HG02840 (cell line): ENCODE measurements around the gene ADRA2A.

Source experiments
- ATAC-seq: cut with Tn5 transposase; IDR thresholded peaks from one replicate; pipeline ENCODE4 v1.9.1; 2021; ENCODE audit warnings: mild to moderate bottlenecking, moderate library complexity, moderate number of reproducible peaks; ENCODE audit not compliant: unreplicated experiment, low FRiP score

The ADRA2A gene

DNA sequence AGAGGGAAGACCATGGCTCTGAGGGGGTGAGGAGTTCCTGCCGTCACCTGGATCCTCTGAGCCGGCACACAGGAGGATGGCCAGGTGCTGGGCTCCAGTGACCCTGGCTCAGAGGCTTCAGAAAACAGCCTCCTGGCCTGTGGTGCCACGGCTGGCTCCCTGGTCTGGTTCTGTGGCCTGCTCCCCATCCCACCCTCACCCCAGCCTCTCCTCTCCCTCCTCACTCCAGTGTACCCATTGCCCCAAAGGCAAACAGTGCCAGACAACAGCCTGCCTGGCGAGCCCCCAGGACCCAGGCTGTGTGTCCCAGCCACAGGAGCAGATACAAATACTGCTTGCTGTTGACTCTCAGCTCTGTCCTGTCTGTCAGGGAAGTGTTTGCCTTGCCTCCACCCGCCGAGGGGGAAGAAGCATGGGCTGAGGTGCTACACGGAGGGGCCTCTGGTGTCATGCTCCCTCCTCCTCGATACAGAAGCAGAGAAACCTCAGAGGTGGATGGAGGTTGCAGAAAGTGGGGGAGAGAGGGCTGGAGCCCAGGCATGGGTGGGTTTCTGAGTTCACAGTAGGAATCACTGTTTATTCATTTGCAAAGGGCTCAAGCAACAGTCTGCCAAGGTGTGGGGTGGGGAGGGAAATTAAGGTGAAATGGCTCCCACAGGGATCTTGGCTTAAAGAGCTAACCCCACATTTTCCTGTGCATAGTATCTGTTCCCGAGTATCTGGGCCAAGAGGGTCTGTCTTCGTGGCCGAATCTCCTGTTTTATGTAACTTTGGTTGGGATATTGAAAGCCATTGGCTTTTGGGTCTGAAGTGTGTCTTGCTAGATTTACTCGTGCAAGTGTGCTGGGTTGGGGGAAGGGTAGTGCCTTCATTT lies 5.5 kb downstream of the ADRA2A start:
- no peak for ATAC-seq

GRCh38 chr10:111083222-111084095 lies 6.6 kb downstream of the ADRA2A start:
- no peak for ATAC-seq

DNA sequence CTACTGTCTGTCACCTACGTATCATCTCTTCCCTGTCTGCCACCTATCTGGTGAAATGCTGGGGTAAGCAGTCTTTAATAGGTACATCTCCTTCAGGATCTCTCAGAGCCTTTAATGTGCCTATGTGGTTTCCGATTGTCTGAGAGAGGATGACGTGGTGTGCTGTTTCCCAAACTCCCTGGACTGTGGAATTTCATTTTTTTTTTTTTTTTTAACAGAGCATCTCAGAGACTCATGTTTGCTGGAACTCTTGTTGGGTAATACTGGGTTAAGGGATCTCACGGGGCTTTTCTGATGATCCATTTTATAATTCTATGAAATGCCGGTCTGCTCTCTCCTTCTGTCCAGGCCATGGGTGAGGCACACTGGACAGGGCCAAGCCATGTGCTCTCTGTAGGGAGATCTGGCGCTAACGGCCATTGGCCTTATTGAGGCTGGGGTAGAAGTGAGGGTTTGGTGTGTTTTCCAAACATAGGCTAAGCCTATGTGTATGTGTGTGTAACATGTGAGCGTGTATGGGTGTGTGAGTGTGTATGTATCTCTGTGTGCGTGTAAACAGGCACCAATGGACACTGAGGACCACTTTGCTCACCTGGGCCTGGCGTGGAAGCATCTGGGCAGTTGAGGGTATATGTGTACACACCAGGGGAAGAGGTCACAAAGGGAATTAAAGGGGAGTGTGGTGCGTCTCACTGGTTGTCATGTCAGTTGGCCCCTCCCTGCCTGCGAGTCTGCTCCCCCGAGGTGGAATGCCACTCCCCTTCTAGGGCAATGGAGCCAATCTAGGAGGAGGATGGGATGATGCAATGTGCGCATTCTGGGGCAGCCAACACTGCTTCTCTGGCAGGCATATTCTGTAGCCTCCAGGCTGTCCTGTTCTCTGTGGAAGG lies 7.8 kb downstream of the ADRA2A start:
- no peak for ATAC-seq

DNA sequence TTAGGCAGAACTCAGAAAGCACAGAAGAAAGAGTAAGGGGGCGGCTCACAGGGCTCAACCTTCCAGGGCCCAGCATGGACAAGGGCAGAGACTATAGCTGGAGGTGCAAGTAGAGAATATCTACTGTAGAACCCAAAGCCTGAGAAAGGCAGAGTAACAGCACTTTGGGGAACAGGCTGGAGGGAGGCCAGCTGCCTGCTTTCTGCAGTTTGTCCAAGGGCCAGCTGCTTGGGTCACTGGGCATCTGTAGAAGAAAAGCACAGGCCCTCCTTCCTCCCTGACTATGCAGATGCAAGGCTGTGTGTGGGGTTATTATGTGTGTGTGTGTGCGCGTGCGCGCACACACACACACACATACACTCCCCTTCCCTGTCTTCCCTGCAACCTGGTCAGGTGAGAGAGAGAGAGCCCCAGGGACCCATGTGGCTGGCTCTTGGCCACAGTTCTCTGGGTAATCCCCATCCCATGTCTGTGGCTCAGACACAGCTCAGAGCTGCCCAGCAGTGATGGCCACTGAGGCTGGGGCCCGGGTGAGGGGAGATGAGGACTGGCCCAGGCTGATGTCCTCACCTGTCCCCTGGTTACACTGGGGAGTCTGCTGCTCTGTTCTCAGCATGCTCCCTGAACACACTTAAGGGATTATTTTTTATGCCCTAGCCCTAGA lies 9.0 kb downstream of the ADRA2A start:
- no peak for ATAC-seq

- ATAC-seq = no peak
Observed at GRCh38 chr10:111086574-111086973, 9.7 kb downstream of the ADRA2A start.

GRCh38 chr10:111087331-111087756 lies 10.5 kb downstream of the ADRA2A start:
- ATAC-seq = no peak

DNA sequence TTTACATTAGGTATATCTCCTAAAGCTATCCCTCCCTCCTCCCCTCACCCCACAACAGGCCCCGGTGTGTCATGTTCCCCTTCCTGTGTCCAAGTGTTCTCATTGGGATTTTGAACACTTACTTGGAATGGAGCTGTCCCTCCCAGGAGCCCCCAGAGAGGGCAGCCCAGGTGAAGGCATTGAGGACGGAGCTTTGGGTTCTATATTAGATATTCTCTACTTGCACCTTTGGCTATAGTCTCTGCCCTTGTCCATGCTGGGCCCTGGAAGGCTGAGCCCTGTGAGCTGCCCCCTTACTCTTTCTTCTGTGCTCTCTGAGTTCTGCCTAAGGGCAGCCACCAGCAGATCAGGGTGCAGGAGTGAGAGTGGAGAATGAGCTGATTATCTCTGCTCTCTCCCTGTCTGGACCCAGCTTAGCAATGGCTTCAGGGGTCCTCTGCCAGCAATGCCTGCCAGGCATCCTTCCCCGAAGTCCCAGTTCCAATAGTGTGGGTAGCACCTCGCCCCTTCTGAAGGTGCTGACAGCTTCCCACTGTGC lies 11.2 kb downstream of the ADRA2A start:
- no peak for ATAC-seq

DNA sequence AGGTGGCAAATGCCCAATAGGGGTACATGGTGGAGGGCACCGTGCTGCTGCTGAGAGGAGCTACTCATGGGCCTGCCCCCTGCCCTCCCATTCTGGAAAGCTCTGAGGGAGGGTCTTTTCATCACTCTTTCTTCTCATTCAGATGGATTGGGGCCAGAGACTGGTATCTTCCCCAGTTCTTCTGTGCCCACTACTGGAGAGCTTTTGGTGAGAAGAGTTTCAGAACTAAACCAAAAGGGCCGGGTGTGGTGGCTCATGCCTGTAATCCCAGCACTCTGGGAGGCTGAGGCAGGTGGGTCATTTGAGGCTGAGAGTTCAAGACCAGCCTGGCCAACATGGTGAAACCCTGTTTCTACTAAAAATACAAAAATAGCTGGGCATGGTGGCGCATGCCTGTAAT lies 12.5 kb downstream of the ADRA2A start:
- ATAC-seq = no peak

GRCh38 chr10:111091833-111092232 lies 15.0 kb downstream of the ADRA2A start:
- ATAC-seq = no peak

- no peak for ATAC-seq
Observed at GRCh38 chr10:111093741-111094380, 17.0 kb downstream of the ADRA2A start.

- no peak for ATAC-seq
Observed at GRCh38 chr10:111098679-111099437, 22.0 kb downstream of the ADRA2A start.

- no peak for ATAC-seq
Observed at GRCh38 chr10:111100198-111100597, 23.4 kb downstream of the ADRA2A start.

GRCh38 chr10:111101796-111102195 lies 25.0 kb downstream of the ADRA2A start:
- no peak for ATAC-seq

GRCh38 chr10:111102359-111102837 lies 25.6 kb downstream of the ADRA2A start:
- ATAC-seq = no peak

DNA sequence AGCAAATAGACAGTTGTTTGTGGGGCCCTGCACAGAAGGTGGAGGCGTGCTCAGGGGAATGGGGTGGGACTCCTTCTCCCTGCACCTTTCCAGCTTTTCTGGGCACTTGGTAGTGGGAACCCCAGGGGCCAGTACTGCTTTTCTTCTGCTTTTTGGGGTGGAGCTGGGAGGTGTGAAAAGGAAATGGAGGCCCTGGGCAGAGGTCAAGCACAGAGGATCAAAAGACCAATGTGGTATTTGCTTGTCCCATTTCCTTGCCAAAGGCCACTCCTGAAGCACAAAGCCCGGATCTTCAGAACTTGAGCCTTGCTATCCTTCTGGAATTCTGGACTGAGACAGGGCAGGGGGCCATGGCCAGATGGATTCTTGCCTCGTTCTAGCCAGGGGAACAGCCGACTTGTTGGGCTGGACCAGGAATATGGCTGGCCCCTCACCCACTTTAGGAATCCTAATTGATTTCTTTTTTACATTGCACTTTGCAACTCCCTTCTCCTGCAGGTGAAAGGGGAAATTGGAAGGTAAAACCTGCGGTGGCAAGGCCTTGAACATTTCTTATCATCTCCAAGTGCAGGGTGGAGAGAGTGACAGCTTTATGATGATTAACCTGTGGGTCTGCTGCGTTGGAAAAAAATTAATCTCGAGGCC lies 26.5 kb downstream of the ADRA2A start:
- no peak for ATAC-seq

DNA sequence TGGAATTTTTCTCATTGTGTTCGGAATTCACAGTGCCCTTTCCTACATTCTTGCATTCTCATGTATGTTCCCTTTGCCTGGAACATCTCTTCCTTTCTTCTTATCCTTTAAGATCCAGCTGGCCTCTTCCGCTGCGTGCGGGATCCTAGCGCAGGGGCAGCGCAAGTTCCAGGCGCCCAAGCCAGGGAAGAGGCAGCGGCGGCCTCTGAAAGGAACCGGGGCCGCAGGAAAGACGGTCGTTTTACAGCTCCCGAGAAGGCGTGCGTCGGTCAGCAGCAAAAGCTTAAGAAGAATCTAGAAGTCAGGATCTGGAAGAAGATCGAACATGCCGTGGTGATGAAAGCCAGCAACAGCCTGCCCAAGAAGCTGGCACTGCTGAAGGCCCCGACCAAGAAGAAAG lies 28.0 kb downstream of the ADRA2A start:
- ATAC-seq = no peak

DNA sequence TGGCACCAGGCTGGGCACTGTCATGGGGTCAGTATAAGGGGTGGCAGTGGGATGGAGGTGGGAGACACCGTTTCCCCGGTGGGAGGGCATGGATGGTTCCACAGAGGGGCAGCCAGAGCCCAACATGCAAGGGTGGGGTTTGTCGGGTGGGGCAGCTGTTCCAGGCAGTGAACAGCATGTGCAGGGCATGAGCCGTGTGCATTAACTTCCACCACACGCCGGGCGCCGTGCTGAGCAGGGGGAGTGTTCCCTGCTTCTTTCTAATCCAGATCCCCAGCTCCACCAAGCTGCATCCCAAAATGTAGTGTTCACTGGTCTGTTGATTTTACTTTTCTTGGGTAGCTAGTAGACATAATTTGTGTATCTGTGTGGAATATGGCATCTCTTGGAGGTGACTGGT lies 29.3 kb downstream of the ADRA2A start:
- no peak for ATAC-seq

GRCh38 chr10:111107023-111107422 lies 30.2 kb downstream of the ADRA2A start:
- ATAC-seq = no peak
